ENCODE measurements around the gene AR. TPM values are rescaled to one million over a fixed set of nuclear protein-coding genes. Genes with fewer than 3 reads are reported as not detected.

Gene AR
- total and polyA plus RNA-seq, 10 of the 15 experiments (the other 5 are each of a cell fraction or from before 2014, with no cell fraction given) = 0.07 to 0.09 (median 0.08) TPM; not detected in 7

GRCh38 chrX:67544281-67545035 is 637 bp downstream of the AR start:
- H4K20me1 ChIP-seq (ENCODE audit: control insufficient read depth, insufficient read depth) = no peaks in the 10 kb centered on the region
- ChIA-PET CTCF (interaction anchor here (0.6 kb wide), 1 partner anchor 11 kb away, joined by 6 read pairs; no protein-coding TSS in a partner anchor), SMC1A (ENCODE audit: uncharacterized antibody, unreplicated experiment) (no interaction called here), POLR2A (no interaction called here), RAD21 (ENCODE audit: unreplicated experiment) (no interaction called here)
- BruUV-seq (replicated peaks) = no TSS peak
- no peaks in the 10 kb centered on the region for H3K79me2 ChIP-seq (ENCODE audit: control insufficient read depth, insufficient read depth, low read length)
- H3K4me3 ChIP-seq = no peak overlapping the region
- no peak overlapping the region for H3K9ac ChIP-seq (ENCODE audit: control insufficient read depth, insufficient read depth, low read length)
- H2AFZ ChIP-seq (ENCODE audit: control insufficient read depth, low read depth, low read length) = no peak overlapping the region
- no peaks in the 10 kb centered on the region for H3K36me3 ChIP-seq (ENCODE audit: control insufficient read depth in 2 of 2, insufficient read depth in 2 of 2, low read length in 1 of 2)
- WGBS (ENCODE audit: insufficient coverage, insufficient replicate concordance, low lambda C conversion rate, missing lambda C conversion rate) = 39% methylated on average over 20 of the region's 30 CpGs
- H3K4me1 ChIP-seq (ENCODE audit: control insufficient read depth, insufficient read depth, low read length) = no peaks in the 10 kb centered on the region
- DNase-seq (ENCODE audit: low read depth, low spot score) (no peak), FAIRE-seq (no peak), ATAC-seq (no peak)
- intact Hi-C loops (cut with micrococcal nuclease; ENCODE audit: unreplicated experiment) (no loop called here), in situ Hi-C loops (cut with MboI) (no loop called here)
- H3K27me3 ChIP-seq (replicated peaks in 1 of 2; ENCODE audit: control insufficient read depth in 2 of 2, insufficient read depth in 2 of 2, low read length in 1 of 2) = no peaks in the 10 kb centered on the region
- no peaks in the 10 kb centered on the region; the same call in 2 of the 3 replicates for H3K9me3 ChIP-seq (replicated peaks; ENCODE audit: control insufficient read depth, insufficient read depth, low read length)
- no peak overlapping the region for H3K4me2 ChIP-seq (ENCODE audit: control insufficient read depth, insufficient read depth)
- H3K27ac ChIP-seq (ENCODE audit: control insufficient read depth, insufficient read depth) = no peak overlapping the region
- no peak for TF ChIP-seq NFXL1 (IDR thresholded peaks at IDR 0.05; ENCODE audit: borderline replicate concordance)
- TF ChIP-seq NFYA (IDR thresholded peaks at IDR 0.05; ENCODE audit: borderline replicate concordance, low read depth, low read length) = no peak
- TF ChIP-seq TAF1 (IDR thresholded peaks at IDR 0.05; ENCODE audit: borderline replicate concordance, low read depth, low read length) = no peak
- no peak for TF ChIP-seq EGR1 (IDR thresholded peaks at IDR 0.05; ENCODE audit: borderline replicate concordance in 1 of 2, low read depth in 2 of 2, low read length in 2 of 2)
- no peak for TF ChIP-seq KDM1A (IDR thresholded peaks at IDR 0.05; ENCODE audit: borderline replicate concordance)
- no peak for TF ChIP-seq BACH1 (IDR thresholded peaks at IDR 0.05; ENCODE audit: borderline replicate concordance)
- no peak for TF ChIP-seq BMI1 (IDR thresholded peaks at IDR 0.05; ENCODE audit: borderline replicate concordance)
- no peak for TF ChIP-seq MLLT1 (IDR thresholded peaks at IDR 0.05)
- TF ChIP-seq E4F1 (IDR thresholded peaks at IDR 0.05; ENCODE audit: borderline replicate concordance, partially characterized antibody) = no peak
- no peak for TF ChIP-seq ZBTB11 (CRISPR knock-in tag; IDR thresholded peaks at IDR 0.05)
- no peak for TF ChIP-seq RAD21 (IDR thresholded peaks at IDR 0.05; ENCODE audit: insufficient read depth, low read depth, low read length)
- no peak for TF ChIP-seq CREB1 (IDR thresholded peaks at IDR 0.05; ENCODE audit: low read depth)
- TF ChIP-seq SPI1 (IDR thresholded peaks at IDR 0.05; ENCODE audit: borderline replicate concordance, insufficient read depth, low read depth, low read length) = no peak
- TF ChIP-seq HDAC2 (IDR thresholded peaks at IDR 0.05) = no peak
- no peak for TF ChIP-seq ZNF384 (IDR thresholded peaks at IDR 0.05; ENCODE audit: borderline replicate concordance, low read depth, low read length)
- TF ChIP-seq RUNX3 (IDR thresholded peaks at IDR 0.05; ENCODE audit: low read length) = no peak
- TF ChIP-seq NR2C2 (IDR thresholded peaks at IDR 0.05; ENCODE audit: borderline replicate concordance, control insufficient read depth, insufficient read length, low read depth) = no peak

Data from GM12878 (cell line).